HepG2 (cell line): ENCODE measurements around the gene LSR.

Experiments
- BCL6 ChIP-seq: IDR thresholded peaks from 2 replicates; pipeline ENCODE4 v1.6.1; 2016; ENCODE audit warnings: missing genetic modification reagents, missing compliant biosample characterization
- CHD2 ChIP-seq: IDR thresholded peaks from 2 replicates; pipeline ENCODE4 v1.6.1; 2011; ENCODE audit warnings: low read depth, low read length, improper control_type of control experiment
- CTCF ChIP-seq: sonication (generic); formaldehyde crosslinking; IDR thresholded peaks from 2 replicates; pipeline ENCODE4 v1.5.0; 2020; ENCODE audit warnings: mild to moderate bottlenecking, missing genetic modification reagents, moderate library complexity
- EZH2 ChIP-seq: conservative IDR thresholded peaks from 2 replicates; pipeline ENCODE4 v1.6.1; 2012; ENCODE audit warnings: mild to moderate bottlenecking, low read depth, low read length, moderate library complexity
- HNRNPUL1 ChIP-seq: fragments of 200-400 bp; formaldehyde crosslinking; IDR thresholded peaks from 2 replicates; pipeline ENCODE4 v1.6.1; 2017; ENCODE audit warnings: low read depth, mild to moderate bottlenecking, low read length, moderate library complexity
- KDM4B ChIP-seq: sonication (generic); formaldehyde crosslinking; IDR thresholded peaks from 2 replicates; pipeline ENCODE4 v1.4.0; 2020; ENCODE audit warnings: missing genetic modification reagents
- KLF9 ChIP-seq: IDR thresholded peaks from 2 replicates; pipeline ENCODE4 v1.6.1; 2016; ENCODE audit warnings: low read depth
- MNT ChIP-seq: fragments of 450-650 bp; IDR thresholded peaks from 2 replicates; pipeline ENCODE4 v1.6.1; 2016
- POLR2A ChIP-seq, 2 experiments: IDR thresholded peaks; 2 replicates each; pipeline ENCODE4 v1.6.1; 2011; ENCODE audit warnings: low read depth in 2 of 2, low read length in 2 of 2, mild to moderate bottlenecking in 1 of 2, moderate library complexity in 1 of 2; ENCODE audit not compliant: insufficient read depth in 1 of 2
- RARA ChIP-seq: IDR thresholded peaks from 2 replicates; pipeline ENCODE4 v1.6.1; 2016; ENCODE audit warnings: missing genetic modification reagents, missing compliant biosample characterization
- TAF1 ChIP-seq: sonication (generic); formaldehyde crosslinking; IDR thresholded peaks from 2 replicates; pipeline ENCODE4 v1.4.0; 2020; ENCODE audit warnings: missing genetic modification reagents
- TRIM24 ChIP-seq: sonication (generic); formaldehyde crosslinking; IDR thresholded peaks from 2 replicates; pipeline ENCODE4 v1.8.0; 2022; ENCODE audit warnings: mild to moderate bottlenecking, missing genetic modification reagents
- ZNF609 ChIP-seq: sonication (generic); formaldehyde crosslinking; IDR thresholded peaks from 2 replicates; pipeline ENCODE4 v1.4.0; 2020; ENCODE audit warnings: mild to moderate bottlenecking, missing genetic modification reagents, borderline replicate concordance
- ZZZ3 ChIP-seq: sonication (generic); formaldehyde crosslinking; IDR thresholded peaks from 2 replicates; pipeline ENCODE4 v1.4.0; 2020; ENCODE audit warnings: missing genetic modification reagents, mild to moderate bottlenecking, borderline replicate concordance

GRCh38 chr19:35249848-35250711 is 1.3 kb downstream of the LSR start:
- TF ChIP-seq TRIM24 (CRISPR knock-in tag) (no peak), CTCF (CRISPR knock-in tag) (no peak), TAF1 (CRISPR knock-in tag) (no peak), BCL6 (CRISPR knock-in tag) (no peak), KDM4B (CRISPR knock-in tag) (no peak), KLF9 (CRISPR knock-in tag) (no peak), RARA (CRISPR knock-in tag) (no peak), HNRNPUL1 (no peak), POLR2A (IDR thresholded peaks at IDR 0.05; ENCODE audit: insufficient read depth in 1 of 2, low read depth in 2 of 2, low read length in 2 of 2) (no peak), ZNF609 (no peak), EZH2 (no peak), CHD2 (no peak), MNT (no peak), ZZZ3 (CRISPR knock-in tag) (no peak)
